RWPE2 (cell line): ENCODE measurements around the gene ODF4.

ENCODE experiments used
- ATAC-seq: fragments of 200-7000 bp; cut with Tn5 transposase; 3 replicates; pipeline ENCODE4 v1.9.1; 2021; ENCODE audit warnings: low read depth
- DNase-seq: peaks from one replicate; pipeline ENCODE4 v3.0.0-alpha.2; 2020; ENCODE audit warnings: low spot score
- H3K27ac ChIP-seq: fragments of 450-650 bp; 2 replicates; pipeline ENCODE4 v1.5.1; 2017; ENCODE audit warnings: mild to moderate bottlenecking; ENCODE audit not compliant: poor library complexity, severe bottlenecking
- H3K27me3 ChIP-seq: fragments of 250-450 bp; sonication (Bioruptor Pico); 2 replicates; pipeline ENCODE4 v1.5.1; 2021; ENCODE audit warnings: mild to moderate bottlenecking, moderate library complexity; ENCODE audit not compliant: insufficient read depth, poor library complexity, severe bottlenecking
- H3K36me3 ChIP-seq: fragments of 250-450 bp; sonication (Bioruptor Pico); 2 replicates; pipeline ENCODE4 v1.5.1; 2020; ENCODE audit warnings: low read depth, mild to moderate bottlenecking, moderate library complexity
- H3K4me1 ChIP-seq: fragments of 250-450 bp; sonication (Bioruptor Pico); 2 replicates; pipeline ENCODE4 v1.5.1; 2021; ENCODE audit warnings: mild to moderate bottlenecking, moderate library complexity; ENCODE audit not compliant: insufficient read depth, poor library complexity, severe bottlenecking
- H3K4me3 ChIP-seq: fragments of 250-450 bp; sonication (Bioruptor Pico); 2 replicates; pipeline ENCODE4 v1.5.1; 2021; ENCODE audit warnings: mild to moderate bottlenecking, moderate library complexity; ENCODE audit not compliant: severe bottlenecking
- H3K9me3 ChIP-seq: fragments of 250-450 bp; sonication (Bioruptor Pico); 2 replicates; pipeline ENCODE4 v1.5.1; 2021; ENCODE audit warnings: mild to moderate bottlenecking, moderate library complexity; ENCODE audit not compliant: severe bottlenecking
- CTCF ChIP-seq: fragments of 450-650 bp; IDR thresholded peaks from one replicate; pipeline ENCODE4 v1.5.1; 2017; ENCODE audit warnings: mild to moderate bottlenecking, moderate library complexity; ENCODE audit not compliant: poor library complexity, severe bottlenecking

Gene ODF4

GRCh38 chr17:8300226-8300625 is 39.4 kb upstream of the ODF4 start:
- TF ChIP-seq CTCF = no peak
- DNase-seq (no peak), ATAC-seq (no peak)
- Histone ChIP-seq H3K9me3 (no peaks in the 10 kb centered on the region), H3K4me3 (no peak overlapping the region), H3K27ac (no peak overlapping the region), H3K4me1 (no peaks in the 10 kb centered on the region), H3K27me3 (no peaks in the 10 kb centered on the region), H3K36me3 (no peaks in the 10 kb centered on the region)

GRCh38 chr17:8300627-8301242 is 38.9 kb upstream of the ODF4 start:
- ATAC-seq = peak; percentile 97
- DNase-seq = no peak
- peak; percentile 95 for TF ChIP-seq CTCF
- Histone ChIP-seq H3K36me3 (no peaks in the 10 kb centered on the region), H3K27me3 (no peaks in the 10 kb centered on the region), H3K4me3 (no peak overlapping the region), H3K4me1 (no peaks in the 10 kb centered on the region), H3K9me3 (no peaks in the 10 kb centered on the region), H3K27ac (no peak overlapping the region)

- Histone ChIP-seq H3K4me1 (no peaks in the 10 kb centered on the region), H3K36me3 (no peaks in the 10 kb centered on the region), H3K9me3 (no peaks in the 10 kb centered on the region), H3K27ac (no peak overlapping the region), H3K4me3 (no peak overlapping the region), H3K27me3 (peaks cover 14% of the 10 kb centered on the region)
- no peak for TF ChIP-seq CTCF
- ATAC-seq (no peak), DNase-seq (no peak)
Observed at GRCh38 chr17:8310601-8311123, 29.0 kb upstream of the ODF4 start.

- Histone ChIP-seq H3K9me3 (no peaks in the 10 kb centered on the region), H3K4me1 (no peaks in the 10 kb centered on the region), H3K27me3 (peaks cover 14% of the 10 kb centered on the region), H3K27ac (no peak overlapping the region), H3K4me3 (no peak overlapping the region), H3K36me3 (no peaks in the 10 kb centered on the region)
- DNase-seq (no peak), ATAC-seq (no peak)
- no peak for TF ChIP-seq CTCF
Observed at GRCh38 chr17:8311131-8311790, 28.4 kb upstream of the ODF4 start.

GRCh38 chr17:8312251-8312650 is 27.4 kb upstream of the ODF4 start:
- Histone ChIP-seq H3K9me3 (no peaks in the 10 kb centered on the region), H3K36me3 (no peaks in the 10 kb centered on the region), H3K4me3 (no peak overlapping the region), H3K27ac (no peak overlapping the region), H3K27me3 (peaks cover 14% of the 10 kb centered on the region), H3K4me1 (no peaks in the 10 kb centered on the region)
- ATAC-seq = no peak
- no peak for TF ChIP-seq CTCF
- DNase-seq = no peak
